AG04449 (cell line): ENCODE results near the gene MSH2.

Experiments used
- CTCF ChIA-PET: fragments of 350-600 bp; formaldehyde crosslinking; extraction: SDS; loops from one replicate; lab custom pipeline; 2021; ENCODE audit warnings: antibody characterized with exemption; lab: Yijun Ruan, JAX
- POLR2A ChIA-PET: fragments of 400-600, 350-600 bp; formaldehyde crosslinking; extraction: SDS; loops from one replicate; lab custom pipeline; 2020; ENCODE audit warnings: antibody characterized with exemption, inconsistent platforms; lab: Yijun Ruan, JAX
- DNase-seq: peaks from one replicate; pipeline ENCODE4 v3.0.0-alpha.2; 2010; ENCODE audit warnings: low read depth, low spot score
- H3K4me3 ChIP-seq: 2 replicates; pipeline ENCODE4 v1.5.1; 2011; ENCODE audit warnings: low read depth, mild to moderate bottlenecking, control low read depth, low read length
- CTCF ChIP-seq: IDR thresholded peaks from one replicate; pipeline ENCODE4 v1.5.1; 2011; ENCODE audit warnings: mild to moderate bottlenecking, moderate library complexity, low read length, control low read depth, inconsistent platforms; ENCODE audit not compliant: insufficient read depth; ENCODE audit errors: missing control alignments

MSH2 gene

GRCh38 chr2:47386551-47386950, 16.4 kb upstream of the MSH2 start:
- DNase-seq = no peak
- TF ChIP-seq CTCF = no peak
- no peak overlapping the region for H3K4me3 ChIP-seq
- POLR2A ChIA-PET = no interaction called here
- CTCF ChIA-PET = interaction anchor here (1.0 to 3.6 kb wide), 9 partner anchors 9 to 382 kb away, joined by 3 to 293 read pairs (median 5); no protein-coding TSS in a partner anchor

GRCh38 chr2:47388888-47389287, 14.1 kb upstream of the MSH2 start:
- no peak overlapping the region for H3K4me3 ChIP-seq
- no peak for TF ChIP-seq CTCF
- ChIA-PET POLR2A (interaction anchor here (1.0 kb wide), 1 partner anchor 54 kb away, joined by 6 read pairs; no protein-coding TSS in a partner anchor), CTCF (interaction anchor here (0.6 to 3.6 kb wide), 23 partner anchors 11 to 718 kb away, joined by 3 to 293 read pairs (median 5); partner anchors contain the start of gene MSH2)
- DNase-seq = no peak

- no peak for TF ChIP-seq CTCF
- ChIA-PET CTCF (interaction anchor here (1.0 to 6.5 kb wide), 3 partner anchors 19 to 55 kb away, joined by 3 to 67 read pairs (median 3); no protein-coding TSS in a partner anchor), POLR2A (interaction anchor here (0.7 kb wide), 1 partner anchor 232 kb away, joined by 4 read pairs; no protein-coding TSS in a partner anchor)
- DNase-seq = no peak
- H3K4me3 ChIP-seq = no peak overlapping the region
These were observed 13.3 kb upstream of the MSH2 start for GRCh38 chr2:47389692-47390091.

GRCh38 chr2:47401789-47402554, 984 bp upstream of the MSH2 start:
- TF ChIP-seq CTCF = no peak
- peak overlapping the region; percentile 83 for H3K4me3 ChIP-seq
- ChIA-PET CTCF (interaction anchor here (0.9 to 3.7 kb wide), 4 partner anchors 14 to 365 kb away, joined by 3 to 19 read pairs (median 5); no protein-coding TSS in a partner anchor), POLR2A (interaction anchor here (0.7 kb wide), 1 partner anchor 52 kb away, joined by 7 read pairs; no protein-coding TSS in a partner anchor)
- no peak for DNase-seq

- no peak for TF ChIP-seq CTCF
- peak overlapping the region; percentile 83 for H3K4me3 ChIP-seq
- no peak for DNase-seq
- POLR2A ChIA-PET = no interaction called here
- CTCF ChIA-PET = interaction anchor here (0.9 to 3.7 kb wide), 4 partner anchors 14 to 369 kb away, joined by 3 to 19 read pairs (median 4); no protein-coding TSS in a partner anchor
These were observed 476 bp upstream of the MSH2 start for GRCh38 chr2:47402555-47402804.

- ChIA-PET POLR2A (no interaction called here), CTCF (interaction anchor here (0.9 to 3.7 kb wide), 5 partner anchors 15 to 368 kb away, joined by 3 to 19 read pairs (median 8); no protein-coding TSS in a partner anchor)
- peak overlapping the region; percentile 83 for H3K4me3 ChIP-seq
- no peak for DNase-seq
- no peak for TF ChIP-seq CTCF
These were observed 745 bp downstream of the MSH2 start for GRCh38 chr2:47403609-47404193.
